Endodermal cell (in vitro differentiated cells): Measurements from ENCODE around the gene CAPN5. TPM values are rescaled to one million over a fixed set of nuclear protein-coding genes. Genes with fewer than 3 reads are reported as not detected.

ENCODE experiments used
- DNase-seq: peaks from one replicate; pipeline ENCODE4 v3.0.0-alpha.2; 2017
- H3K27ac ChIP-seq: 2 replicates; pipeline ENCODE4 v1.5.1; 2013; ENCODE audit warnings: mild to moderate bottlenecking, low read depth, low read length, moderate library complexity
- H3K27me3 ChIP-seq: 2 replicates; pipeline ENCODE4 v1.6.1; 2013; ENCODE audit warnings: mild to moderate bottlenecking, low read length, moderate library complexity; ENCODE audit not compliant: insufficient read depth, control insufficient read depth, poor library complexity, severe bottlenecking
- H3K36me3 ChIP-seq: 2 replicates; pipeline ENCODE4 v1.7.0; 2013; ENCODE audit warnings: mild to moderate bottlenecking, low read length, moderate library complexity; ENCODE audit not compliant: control insufficient read depth, insufficient read depth
- H3K4me1 ChIP-seq: one replicate; pipeline ENCODE4 v1.7.0; 2013; ENCODE audit warnings: low read length; ENCODE audit not compliant: control insufficient read depth, insufficient read depth
- H3K4me3 ChIP-seq: 2 replicates; pipeline ENCODE4 v1.5.1; 2013; ENCODE audit warnings: mild to moderate bottlenecking, low read length, moderate library complexity
- H3K9ac ChIP-seq: 2 replicates; pipeline ENCODE4 v1.6.1; 2013; ENCODE audit warnings: mild to moderate bottlenecking, low read length, moderate library complexity; ENCODE audit not compliant: poor library complexity, severe bottlenecking; ENCODE audit errors: extremely low read depth
- H3K9me3 ChIP-seq: 2 replicates; pipeline ENCODE4 v1.6.1; 2013; ENCODE audit warnings: mild to moderate bottlenecking, low read length, moderate library complexity; ENCODE audit not compliant: control insufficient read depth
- H3K27ac Mint-ChIP-seq: 2 replicates; pipeline ENCODE4 v1.8.0; 2020; ENCODE audit warnings: mixed read lengths
- H3K27me3 Mint-ChIP-seq: 2 replicates; pipeline ENCODE4 v1.8.0; 2021; ENCODE audit warnings: mild to moderate bottlenecking, mixed read lengths; ENCODE audit not compliant: insufficient read depth
- H3K36me3 Mint-ChIP-seq: 2 replicates; pipeline ENCODE4 v1.8.0; 2020; ENCODE audit warnings: low read depth, mixed read lengths
- H3K4me1 Mint-ChIP-seq: 2 replicates; pipeline ENCODE4 v1.8.0; 2020; ENCODE audit warnings: mixed read lengths
- H3K4me3 Mint-ChIP-seq: 2 replicates; pipeline ENCODE4 v1.8.0; 2020; ENCODE audit warnings: mild to moderate bottlenecking, moderate library complexity, mixed read lengths
- H3K9me3 Mint-ChIP-seq: 2 replicates; pipeline ENCODE4 v1.8.0; 2020; ENCODE audit warnings: mild to moderate bottlenecking, mixed read lengths
- WGBS, 2 experiments: methylation state at CpG; one replicate each; pipeline versions ENCODE4 v1.1.5 to v1.1.7; 2013; ENCODE audit warnings: missing lambda C conversion rate in 2 of 2, mixed read lengths in 1 of 2; ENCODE audit not compliant: insufficient coverage in 1 of 2, insufficient read length in 1 of 2; 5-methylcytosine and 5-hydroxymethylcytosine counted together
- total RNA-seq, 2 donors: library from RNA; stranded (reverse); fragmentation: NEBNext Ultra II Directional in 1 of 2; extraction: Animal tissue kit (Norgen Biotek cat#: 25700) in 1 of 2; gene quantifications; 2 replicates in 1 of 2; 3 replicates in 1 of 2; pipeline ENCODE4 v1.2.1, GENCODE V29; 2021
- TF ChIP-seq, protein P1 (sequence below): fragments of 200-600 bp; sonication (generic); conservative IDR thresholded peaks from 2 replicates; pipeline ENCODE4 v1.5.0; 2021; ENCODE audit warnings: antibody characterized with exemption, mild to moderate bottlenecking

CAPN5 gene
- total RNA-seq, 2 donors from 2014 or later, result 17.5 to 21.5 TPM

DNA sequence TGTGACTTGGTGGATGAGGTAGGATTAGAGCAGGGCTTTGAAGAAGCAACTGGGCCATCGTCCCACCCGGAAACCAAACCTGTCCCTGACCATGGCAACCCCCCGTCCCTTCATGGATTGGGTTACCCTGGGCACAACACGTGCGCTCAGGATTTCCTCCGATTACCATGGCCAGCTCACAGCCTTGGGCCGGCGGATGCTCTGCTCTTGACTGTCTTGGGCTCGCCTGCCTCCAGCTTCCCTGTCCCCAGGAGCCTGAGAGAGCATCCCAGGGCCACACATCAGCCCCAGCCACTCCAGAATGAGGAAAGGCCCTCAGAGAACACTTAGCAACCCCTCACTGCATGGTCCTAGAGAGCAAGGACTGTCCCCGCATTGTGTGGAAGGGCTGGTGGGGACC is 84.1 kb downstream of the CAPN5 start:
- Mint-ChIP-seq H3K36me3 (no peaks in the 10 kb centered on the region), H3K27me3 (peaks cover 31% of the 10 kb centered on the region), H3K27ac (no peak overlapping the region), H3K4me1 (peaks cover 6% of the 10 kb centered on the region), H3K9me3 (no peaks in the 10 kb centered on the region), H3K4me3 (no peak overlapping the region)
- Histone ChIP-seq H3K9ac (no peak overlapping the region), H3K36me3 (no peaks in the 10 kb centered on the region), H3K27ac (no peak overlapping the region), H3K4me3 (no peak overlapping the region), H3K4me1 (no peaks in the 10 kb centered on the region), H3K9me3 (no peaks in the 10 kb centered on the region), H3K27me3 (peaks cover 13% of the 10 kb centered on the region)
- TF ChIP-seq, protein P1, sequence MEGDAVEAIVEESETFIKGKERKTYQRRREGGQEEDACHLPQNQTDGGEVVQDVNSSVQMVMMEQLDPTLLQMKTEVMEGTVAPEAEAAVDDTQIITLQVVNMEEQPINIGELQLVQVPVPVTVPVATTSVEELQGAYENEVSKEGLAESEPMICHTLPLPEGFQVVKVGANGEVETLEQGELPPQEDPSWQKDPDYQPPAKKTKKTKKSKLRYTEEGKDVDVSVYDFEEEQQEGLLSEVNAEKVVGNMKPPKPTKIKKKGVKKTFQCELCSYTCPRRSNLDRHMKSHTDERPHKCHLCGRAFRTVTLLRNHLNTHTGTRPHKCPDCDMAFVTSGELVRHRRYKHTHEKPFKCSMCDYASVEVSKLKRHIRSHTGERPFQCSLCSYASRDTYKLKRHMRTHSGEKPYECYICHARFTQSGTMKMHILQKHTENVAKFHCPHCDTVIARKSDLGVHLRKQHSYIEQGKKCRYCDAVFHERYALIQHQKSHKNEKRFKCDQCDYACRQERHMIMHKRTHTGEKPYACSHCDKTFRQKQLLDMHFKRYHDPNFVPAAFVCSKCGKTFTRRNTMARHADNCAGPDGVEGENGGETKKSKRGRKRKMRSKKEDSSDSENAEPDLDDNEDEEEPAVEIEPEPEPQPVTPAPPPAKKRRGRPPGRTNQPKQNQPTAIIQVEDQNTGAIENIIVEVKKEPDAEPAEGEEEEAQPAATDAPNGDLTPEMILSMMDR, result no peak
- DNase-seq, result no peak
- WGBS, 2 experiments, result 88% methylated on average over 10 of the region's 10 CpGs; no CpG with 5 or more reads in 1 of the 2 experiments

DNA sequence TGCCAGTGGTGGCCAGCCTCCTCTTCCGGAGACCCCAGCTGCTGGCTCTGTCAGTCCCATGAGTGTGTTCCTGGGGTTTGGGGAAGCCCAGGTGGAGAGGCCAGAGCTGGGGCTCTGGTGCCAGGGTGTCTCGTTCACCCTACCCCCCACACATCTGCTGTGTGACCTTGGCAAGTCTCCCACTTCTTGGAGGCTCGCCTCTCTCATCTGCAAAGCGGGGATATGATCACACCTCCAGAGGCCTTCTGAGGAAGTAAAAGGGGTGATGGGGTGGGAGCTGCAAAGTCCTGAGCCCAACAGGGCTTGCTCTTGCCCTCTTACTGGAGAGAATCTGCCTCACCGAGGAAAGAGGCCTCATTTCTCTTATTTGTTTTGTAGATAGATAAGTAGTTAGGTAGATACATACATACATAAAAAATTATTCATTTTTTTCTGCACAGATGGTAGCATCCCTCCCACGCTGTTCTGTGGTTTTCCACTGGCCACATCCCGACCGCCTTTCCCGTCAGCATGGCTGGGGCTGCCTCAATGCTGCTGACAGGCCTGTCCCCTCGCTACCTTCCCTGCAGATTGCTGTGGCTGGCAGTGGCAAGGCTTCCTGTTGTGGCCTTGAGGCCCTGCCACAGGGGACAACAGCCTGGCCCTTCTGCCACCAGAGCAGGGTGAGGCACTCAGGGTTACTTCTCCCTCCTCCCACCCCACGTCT is 85.2 kb downstream of the CAPN5 start:
- H3K9ac ChIP-seq, result no peak overlapping the region
- no peaks in the 10 kb centered on the region for H3K9me3 ChIP-seq
- Mint-ChIP-seq H3K9me3 (no peaks in the 10 kb centered on the region), H3K4me1 (peaks cover 6% of the 10 kb centered on the region), H3K4me3 (no peak overlapping the region), H3K27me3 (peaks cover 21% of the 10 kb centered on the region), H3K27ac (no peak overlapping the region), H3K36me3 (no peaks in the 10 kb centered on the region)
- H3K4me3 ChIP-seq, result no peak overlapping the region
- H3K27ac ChIP-seq, result no peak overlapping the region
- 80 to 90% methylated on average over 1 to 8 of the region's 11 CpGs for WGBS, 2 experiments
- peaks cover 8% of the 10 kb centered on the region for H3K27me3 ChIP-seq
- TF ChIP-seq, protein P1, result no peak
- H3K36me3 ChIP-seq, result no peaks in the 10 kb centered on the region
- H3K4me1 ChIP-seq, result no peaks in the 10 kb centered on the region
- no peak for DNase-seq

DNA sequence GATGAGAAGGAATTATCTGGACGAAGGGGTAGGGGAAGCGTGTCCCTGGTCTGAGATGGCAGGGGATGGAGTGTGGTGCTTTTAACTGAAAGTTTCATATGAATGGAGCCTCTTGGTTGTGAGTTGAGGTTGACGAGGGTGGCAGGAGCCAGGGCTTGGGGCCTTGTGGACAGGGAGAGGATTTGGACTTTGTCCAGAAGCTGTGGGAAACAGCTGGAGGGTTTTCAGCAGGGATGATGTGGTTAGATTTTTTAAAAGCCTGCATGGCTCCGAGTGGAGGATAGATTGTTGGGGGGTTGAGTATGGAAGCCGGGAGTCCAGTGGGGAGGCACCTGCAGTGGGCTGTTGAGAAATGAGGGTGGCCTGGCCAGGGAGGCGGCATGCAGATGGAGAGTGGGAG is 86.1 kb downstream of the CAPN5 start:
- Histone ChIP-seq H3K4me3 (no peak overlapping the region), H3K9me3 (no peaks in the 10 kb centered on the region), H3K4me1 (no peaks in the 10 kb centered on the region), H3K9ac (no peak overlapping the region), H3K27me3 (no peaks in the 10 kb centered on the region), H3K36me3 (no peaks in the 10 kb centered on the region), H3K27ac (no peak overlapping the region)
- WGBS, 2 experiments, result 86 to 92% methylated on average over 6 of the region's 6 CpGs
- DNase-seq, result no peak
- peaks cover 6% of the 10 kb centered on the region for H3K4me1 Mint-ChIP-seq
- peaks cover 13% of the 10 kb centered on the region for H3K27me3 Mint-ChIP-seq
- no peaks in the 10 kb centered on the region for H3K9me3 Mint-ChIP-seq
- H3K27ac Mint-ChIP-seq, result no peak overlapping the region
- no peaks in the 10 kb centered on the region for H3K36me3 Mint-ChIP-seq
- no peak overlapping the region for H3K4me3 Mint-ChIP-seq
- TF ChIP-seq, protein P1, result no peak
